HEK293 (cell line): ENCODE data around the gene CLNK.

ENCODE experiments used
- CTCF ChIA-PET: fragments of 350-600 bp; formaldehyde crosslinking; extraction: SDS; loops from one replicate; lab custom pipeline; 2021; ENCODE audit warnings: antibody characterized with exemption; lab: Yijun Ruan, JAX
- POLR2A ChIA-PET: fragments of 300-600 bp; formaldehyde crosslinking; extraction: SDS; loops from one replicate; lab custom pipeline; 2020; ENCODE audit warnings: antibody characterized with exemption, inconsistent platforms; lab: Yijun Ruan, JAX
- H3K27ac ChIP-seq: fragments of 200-500 bp; sonication (Bioruptor generic); 2 replicates; pipeline ENCODE4 v1.5.1; 2014; ENCODE audit warnings: low read depth, low read length, control low read depth, inconsistent platforms; ENCODE audit errors: extremely low read depth
- H3K36me3 ChIP-seq, 2 experiments: fragments of 200-500 bp in 1 of 2; sonication (Bioruptor generic) in 1 of 2; 1 replicate in 1 of 2; 2 replicates in 1 of 2; pipeline ENCODE4 v1.5.1; 2014 to 2017; ENCODE audit warnings: inconsistent platforms in 2 of 2, low read length in 2 of 2; ENCODE audit not compliant: control insufficient read depth in 2 of 2, insufficient read depth in 1 of 2
- H3K4me1 ChIP-seq: fragments of 200-500 bp; sonication (Bioruptor generic); 2 replicates; pipeline ENCODE4 v1.5.1; 2014; ENCODE audit warnings: mild to moderate bottlenecking, low read length, inconsistent platforms; ENCODE audit not compliant: control insufficient read depth, insufficient read depth
- H3K4me3 ChIP-seq: 2 replicates; pipeline ENCODE4 v1.5.1; 2011; ENCODE audit warnings: low read depth, mild to moderate bottlenecking, control low read depth, low read length, moderate library complexity
- H3K9me3 ChIP-seq: fragments of 200-500 bp; sonication (Bioruptor generic); 2 replicates; pipeline ENCODE4 v1.5.1; 2014; ENCODE audit warnings: low read depth, low read length, inconsistent platforms; ENCODE audit not compliant: control insufficient read depth, insufficient read depth
- FEZF1 ChIP-seq: fragments of 450-650 bp; formaldehyde crosslinking; IDR thresholded peaks from 2 replicates; pipeline ENCODE4 v1.5.1; 2016; ENCODE audit warnings: missing biosample characterization, missing genetic modification characterization
- GFI1B ChIP-seq: fragments of 450-650 bp; formaldehyde crosslinking; IDR thresholded peaks from 2 replicates; pipeline ENCODE4 v1.5.1; 2016; ENCODE audit warnings: missing biosample characterization, missing genetic modification characterization
- GLIS2 ChIP-seq: fragments of 450-650 bp; formaldehyde crosslinking; IDR thresholded peaks from 2 replicates; pipeline ENCODE4 v1.5.1; 2016; ENCODE audit warnings: missing biosample characterization, missing genetic modification characterization
- HOXD13 ChIP-seq: sonication (generic); formaldehyde crosslinking; IDR thresholded peaks from 2 replicates; pipeline ENCODE4 v1.8.0; 2022; ENCODE audit warnings: missing genetic modification reagents, borderline replicate concordance
- KLF1 ChIP-seq: fragments of 450-650 bp; formaldehyde crosslinking; IDR thresholded peaks from 2 replicates; pipeline ENCODE4 v1.5.1; 2016; ENCODE audit warnings: missing biosample characterization, missing genetic modification characterization
- KLF9 ChIP-seq: fragments of 450-650 bp; formaldehyde crosslinking; IDR thresholded peaks from 2 replicates; pipeline ENCODE4 v1.5.1; 2016; ENCODE audit warnings: missing biosample characterization, missing genetic modification characterization, low read depth
- SCRT2 ChIP-seq: fragments of 450-650 bp; formaldehyde crosslinking; IDR thresholded peaks from 2 replicates; pipeline ENCODE4 v1.5.1; 2016; ENCODE audit warnings: missing biosample characterization, missing genetic modification characterization
- ZFP37 ChIP-seq: fragments of 450-650 bp; formaldehyde crosslinking; IDR thresholded peaks from 2 replicates; pipeline ENCODE4 v1.5.1; 2016; ENCODE audit warnings: missing biosample characterization, missing genetic modification characterization
- ZNF132 ChIP-seq: fragments of 450-650 bp; formaldehyde crosslinking; IDR thresholded peaks from 2 replicates; pipeline ENCODE4 v1.5.1; 2017; ENCODE audit warnings: missing biosample characterization, missing genetic modification characterization, borderline replicate concordance
- ZNF138 ChIP-seq: fragments of 450-650 bp; formaldehyde crosslinking; IDR thresholded peaks from 2 replicates; pipeline ENCODE4 v1.5.1; 2016; ENCODE audit warnings: missing biosample characterization, missing genetic modification characterization, borderline replicate concordance
- ZNF169 ChIP-seq: fragments of 450-650 bp; formaldehyde crosslinking; IDR thresholded peaks from 2 replicates; pipeline ENCODE4 v1.5.1; 2016; ENCODE audit warnings: missing biosample characterization, missing genetic modification characterization
- ZNF19 ChIP-seq: fragments of 450-650 bp; formaldehyde crosslinking; IDR thresholded peaks from 2 replicates; pipeline ENCODE4; 2016; ENCODE audit warnings: missing biosample characterization, missing genetic modification characterization, low read depth
- ZNF350 ChIP-seq: fragments of 450-650 bp; formaldehyde crosslinking; IDR thresholded peaks from 2 replicates; pipeline ENCODE4 v1.5.0; 2017; ENCODE audit warnings: missing biosample characterization, mild to moderate bottlenecking, missing genetic modification characterization
- ZNF354C ChIP-seq: fragments of 450-650 bp; formaldehyde crosslinking; IDR thresholded peaks from 2 replicates; pipeline ENCODE4 v1.5.1; 2016; ENCODE audit warnings: missing biosample characterization, missing genetic modification characterization, low read depth, borderline replicate concordance
- ZNF416 ChIP-seq: fragments of 450-650 bp; formaldehyde crosslinking; IDR thresholded peaks from 2 replicates; pipeline ENCODE4 v1.5.1; 2016; ENCODE audit warnings: missing biosample characterization, missing genetic modification characterization
- ZNF48 ChIP-seq: fragments of 450-650 bp; formaldehyde crosslinking; IDR thresholded peaks from 2 replicates; pipeline ENCODE4 v1.5.1; 2016; ENCODE audit warnings: missing biosample characterization, missing genetic modification characterization
- ZNF521 ChIP-seq: fragments of 450-650 bp; formaldehyde crosslinking; IDR thresholded peaks from 2 replicates; pipeline ENCODE4 v1.5.1; 2017; ENCODE audit warnings: missing biosample characterization, mild to moderate bottlenecking, missing genetic modification characterization
- ZNF610 ChIP-seq: fragments of 450-650 bp; formaldehyde crosslinking; IDR thresholded peaks from 2 replicates; pipeline ENCODE4 v1.5.1; 2016; ENCODE audit warnings: missing biosample characterization, missing genetic modification characterization, borderline replicate concordance
- ZNF843 ChIP-seq: fragments of 450-650 bp; formaldehyde crosslinking; IDR thresholded peaks from 2 replicates; pipeline ENCODE4 v1.5.1; 2016; ENCODE audit warnings: missing biosample characterization, missing genetic modification characterization
- TF ChIP-seq, protein P1 (sequence below): fragments of 450-650 bp; formaldehyde crosslinking; IDR thresholded peaks from 2 replicates; pipeline ENCODE4; 2016; ENCODE audit warnings: missing biosample characterization, missing genetic modification characterization
- TF ChIP-seq, protein P2 (sequence below): fragments of 450-650 bp; formaldehyde crosslinking; IDR thresholded peaks from 2 replicates; pipeline ENCODE4 v1.5.1; 2017; ENCODE audit warnings: missing biosample characterization, mild to moderate bottlenecking, missing genetic modification characterization, moderate library complexity
- TF ChIP-seq, protein P3 (sequence below): fragments of 450-650 bp; formaldehyde crosslinking; IDR thresholded peaks from 2 replicates; pipeline ENCODE4 v1.5.0; 2017; ENCODE audit warnings: missing biosample characterization, missing genetic modification characterization, borderline replicate concordance
- TF ChIP-seq, protein P4 (sequence below): fragments of 450-650 bp; formaldehyde crosslinking; conservative IDR thresholded peaks from 2 replicates; pipeline ENCODE4 v1.5.1; 2016; ENCODE audit warnings: low read depth, missing biosample characterization, missing genetic modification characterization
- TF ChIP-seq, protein P5 (sequence below): IDR thresholded peaks from 2 replicates; pipeline ENCODE4 v1.6.1; 2011; ENCODE audit warnings: mild to moderate bottlenecking, low read depth, low read length, borderline replicate concordance

Gene CLNK

DNA sequence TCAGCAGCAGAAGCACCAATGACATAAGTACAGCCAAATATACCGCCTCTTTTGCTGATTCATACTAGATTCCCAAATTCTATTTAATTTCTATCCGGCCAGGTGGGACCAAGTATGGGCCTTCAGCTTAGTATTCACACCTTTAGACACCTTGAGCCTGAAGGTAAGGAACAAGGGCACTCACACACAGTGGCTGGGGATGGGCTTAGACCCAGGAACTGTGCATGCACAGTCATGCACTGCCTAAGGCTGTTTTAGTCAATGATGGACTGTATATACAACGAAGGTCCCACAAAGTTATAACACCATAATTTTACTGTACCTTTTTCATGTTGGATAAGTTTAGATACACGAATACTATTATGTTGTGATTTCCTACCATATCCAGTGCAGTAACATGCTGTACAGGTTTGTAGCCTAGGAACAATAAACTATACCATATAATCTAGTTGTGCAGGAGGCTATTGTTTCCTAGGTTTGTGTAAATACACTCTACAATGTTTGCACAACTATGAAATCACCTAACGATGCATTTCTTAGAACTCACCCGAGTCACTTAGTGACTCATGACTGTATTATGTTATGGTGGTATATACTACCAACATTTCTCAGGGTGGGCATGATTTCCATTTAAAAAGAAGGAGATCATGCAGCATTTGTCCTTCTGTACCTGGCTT, 9.7 kb upstream of the CLNK start:
- CTCF ChIA-PET: interaction anchor here (0.6 kb wide), 1 partner anchor 24 kb away, joined by 5 read pairs; no protein-coding TSS in a partner anchor
- Histone ChIP-seq H3K4me3 (no peak overlapping the region), H3K4me1 (no peaks in the 10 kb centered on the region), H3K27ac (no peak overlapping the region), H3K9me3 (no peaks in the 10 kb centered on the region), H3K36me3 (no peaks in the 10 kb centered on the region)
- POLR2A ChIA-PET: no interaction called here
- TF ChIP-seq ZNF610 (tag by site-specific recombination): no peak
- TF ChIP-seq, protein P1, sequence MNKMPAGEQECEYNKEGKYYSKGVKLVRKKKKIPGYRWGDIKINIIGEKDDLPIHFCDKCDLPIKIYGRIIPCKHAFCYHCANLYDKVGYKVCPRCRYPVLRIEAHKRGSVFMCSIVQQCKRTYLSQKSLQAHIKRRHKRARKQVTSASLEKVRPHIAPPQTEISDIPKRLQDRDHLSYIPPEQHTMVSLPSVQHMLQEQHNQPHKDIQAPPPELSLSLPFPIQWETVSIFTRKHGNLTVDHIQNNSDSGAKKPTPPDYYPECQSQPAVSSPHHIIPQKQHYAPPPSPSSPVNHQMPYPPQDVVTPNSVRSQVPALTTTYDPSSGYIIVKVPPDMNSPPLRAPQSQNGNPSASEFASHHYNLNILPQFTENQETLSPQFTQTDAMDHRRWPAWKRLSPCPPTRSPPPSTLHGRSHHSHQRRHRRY (tag by site-specific recombination): no peak
- TF ChIP-seq, protein P2, sequence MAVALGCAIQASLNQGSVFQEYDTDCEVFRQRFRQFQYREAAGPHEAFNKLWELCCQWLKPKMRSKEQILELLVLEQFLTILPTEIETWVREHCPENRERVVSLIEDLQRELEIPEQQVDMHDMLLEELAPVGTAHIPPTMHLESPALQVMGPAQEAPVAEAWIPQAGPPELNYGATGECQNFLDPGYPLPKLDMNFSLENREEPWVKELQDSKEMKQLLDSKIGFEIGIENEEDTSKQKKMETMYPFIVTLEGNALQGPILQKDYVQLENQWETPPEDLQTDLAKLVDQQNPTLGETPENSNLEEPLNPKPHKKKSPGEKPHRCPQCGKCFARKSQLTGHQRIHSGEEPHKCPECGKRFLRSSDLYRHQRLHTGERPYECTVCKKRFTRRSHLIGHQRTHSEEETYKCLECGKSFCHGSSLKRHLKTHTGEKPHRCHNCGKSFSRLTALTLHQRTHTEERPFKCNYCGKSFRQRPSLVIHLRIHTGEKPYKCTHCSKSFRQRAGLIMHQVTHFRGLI (tag by site-specific recombination): no peak
- TF ChIP-seq ZNF521 (tag by site-specific recombination): no peak
- no peak for TF ChIP-seq ZNF19 (tag by site-specific recombination)
- no peak for TF ChIP-seq ZNF843 (tag by site-specific recombination)
- TF ChIP-seq ZFP37: no peak

DNA sequence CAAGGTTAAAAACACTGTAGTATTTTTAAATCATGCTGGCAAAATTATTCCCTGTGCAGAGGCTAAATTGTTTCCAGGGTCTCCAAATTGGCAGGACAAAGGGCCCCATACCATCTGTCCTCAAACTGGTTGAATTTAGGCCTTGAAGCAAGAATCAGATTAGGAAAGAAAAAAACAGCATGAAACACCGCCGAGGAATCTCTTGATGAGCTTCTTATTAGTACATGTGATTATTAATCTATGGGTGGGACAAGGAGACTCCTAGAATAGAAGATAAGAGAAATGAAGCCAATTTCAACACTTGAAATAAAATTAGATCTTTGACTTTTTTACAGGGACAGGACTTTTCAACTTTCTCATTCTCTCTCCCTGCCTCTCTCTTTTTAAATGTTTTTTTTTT, 7.1 kb upstream of the CLNK start:
- no peaks in the 10 kb centered on the region for H3K4me1 ChIP-seq
- POLR2A ChIA-PET: no interaction called here
- TF ChIP-seq SCRT2 (tag by site-specific recombination) (no peak), ZNF610 (tag by site-specific recombination) (no peak), GLIS2 (tag by site-specific recombination) (no peak), KLF1 (tag by site-specific recombination) (no peak), ZNF354C (no peak), ZNF416 (tag by site-specific recombination) (no peak), ZNF132 (tag by site-specific recombination) (no peak), ZNF138 (tag by site-specific recombination) (no peak), FEZF1 (tag by site-specific recombination) (no peak), ZNF169 (tag by site-specific recombination) (no peak), ZNF350 (tag by site-specific recombination) (no peak), GFI1B (tag by site-specific recombination) (no peak), ZNF48 (no peak), HOXD13 (CRISPR knock-in tag) (no peak), KLF9 (tag by site-specific recombination) (no peak)
- TF ChIP-seq, protein P3, sequence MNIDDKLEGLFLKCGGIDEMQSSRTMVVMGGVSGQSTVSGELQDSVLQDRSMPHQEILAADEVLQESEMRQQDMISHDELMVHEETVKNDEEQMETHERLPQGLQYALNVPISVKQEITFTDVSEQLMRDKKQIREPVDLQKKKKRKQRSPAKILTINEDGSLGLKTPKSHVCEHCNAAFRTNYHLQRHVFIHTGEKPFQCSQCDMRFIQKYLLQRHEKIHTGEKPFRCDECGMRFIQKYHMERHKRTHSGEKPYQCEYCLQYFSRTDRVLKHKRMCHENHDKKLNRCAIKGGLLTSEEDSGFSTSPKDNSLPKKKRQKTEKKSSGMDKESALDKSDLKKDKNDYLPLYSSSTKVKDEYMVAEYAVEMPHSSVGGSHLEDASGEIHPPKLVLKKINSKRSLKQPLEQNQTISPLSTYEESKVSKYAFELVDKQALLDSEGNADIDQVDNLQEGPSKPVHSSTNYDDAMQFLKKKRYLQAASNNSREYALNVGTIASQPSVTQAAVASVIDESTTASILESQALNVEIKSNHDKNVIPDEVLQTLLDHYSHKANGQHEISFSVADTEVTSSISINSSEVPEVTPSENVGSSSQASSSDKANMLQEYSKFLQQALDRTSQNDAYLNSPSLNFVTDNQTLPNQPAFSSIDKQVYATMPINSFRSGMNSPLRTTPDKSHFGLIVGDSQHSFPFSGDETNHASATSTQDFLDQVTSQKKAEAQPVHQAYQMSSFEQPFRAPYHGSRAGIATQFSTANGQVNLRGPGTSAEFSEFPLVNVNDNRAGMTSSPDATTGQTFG (tag by site-specific recombination): no peak
- TF ChIP-seq, protein P4, sequence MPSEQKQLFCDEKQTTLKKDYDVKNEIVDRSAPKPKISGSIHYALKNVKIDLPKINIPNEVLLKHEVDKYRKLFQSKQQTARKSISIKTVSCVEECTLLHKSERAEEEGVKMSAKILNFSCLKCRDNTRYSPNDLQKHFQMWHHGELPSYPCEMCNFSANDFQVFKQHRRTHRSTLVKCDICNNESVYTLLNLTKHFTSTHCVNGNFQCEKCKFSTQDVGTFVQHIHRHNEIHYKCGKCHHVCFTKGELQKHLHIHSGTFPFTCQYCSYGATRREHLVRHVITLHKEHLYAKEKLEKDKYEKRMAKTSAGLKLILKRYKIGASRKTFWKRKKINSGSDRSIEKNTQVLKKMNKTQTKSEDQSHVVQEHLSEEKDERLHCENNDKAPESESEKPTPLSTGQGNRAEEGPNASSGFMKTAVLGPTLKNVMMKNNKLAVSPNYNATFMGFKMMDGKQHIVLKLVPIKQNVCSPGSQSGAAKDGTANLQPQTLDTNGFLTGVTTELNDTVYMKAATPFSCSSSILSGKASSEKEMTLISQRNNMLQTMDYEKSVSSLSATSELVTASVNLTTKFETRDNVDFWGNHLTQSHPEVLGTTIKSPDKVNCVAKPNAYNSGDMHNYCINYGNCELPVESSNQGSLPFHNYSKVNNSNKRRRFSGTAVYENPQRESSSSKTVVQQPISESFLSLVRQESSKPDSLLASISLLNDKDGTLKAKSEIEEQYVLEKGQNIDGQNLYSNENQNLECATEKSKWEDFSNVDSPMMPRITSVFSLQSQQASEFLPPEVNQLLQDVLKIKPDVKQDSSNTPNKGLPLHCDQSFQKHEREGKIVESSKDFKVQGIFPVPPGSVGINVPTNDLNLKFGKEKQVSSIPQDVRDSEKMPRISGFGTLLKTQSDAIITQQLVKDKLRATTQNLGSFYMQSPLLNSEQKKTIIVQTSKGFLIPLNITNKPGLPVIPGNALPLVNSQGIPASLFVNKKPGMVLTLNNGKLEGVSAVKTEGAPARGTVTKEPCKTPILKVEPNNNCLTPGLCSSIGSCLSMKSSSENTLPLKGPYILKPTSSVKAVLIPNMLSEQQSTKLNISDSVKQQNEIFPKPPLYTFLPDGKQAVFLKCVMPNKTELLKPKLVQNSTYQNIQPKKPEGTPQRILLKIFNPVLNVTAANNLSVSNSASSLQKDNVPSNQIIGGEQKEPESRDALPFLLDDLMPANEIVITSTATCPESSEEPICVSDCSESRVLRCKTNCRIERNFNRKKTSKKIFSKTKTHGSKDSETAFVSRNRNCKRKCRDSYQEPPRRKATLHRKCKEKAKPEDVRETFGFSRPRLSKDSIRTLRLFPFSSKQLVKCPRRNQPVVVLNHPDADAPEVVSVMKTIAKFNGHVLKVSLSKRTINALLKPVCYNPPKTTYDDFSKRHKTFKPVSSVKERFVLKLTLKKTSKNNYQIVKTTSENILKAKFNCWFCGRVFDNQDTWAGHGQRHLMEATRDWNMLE (tag by site-specific recombination): no peak
- TF ChIP-seq, protein P5, sequence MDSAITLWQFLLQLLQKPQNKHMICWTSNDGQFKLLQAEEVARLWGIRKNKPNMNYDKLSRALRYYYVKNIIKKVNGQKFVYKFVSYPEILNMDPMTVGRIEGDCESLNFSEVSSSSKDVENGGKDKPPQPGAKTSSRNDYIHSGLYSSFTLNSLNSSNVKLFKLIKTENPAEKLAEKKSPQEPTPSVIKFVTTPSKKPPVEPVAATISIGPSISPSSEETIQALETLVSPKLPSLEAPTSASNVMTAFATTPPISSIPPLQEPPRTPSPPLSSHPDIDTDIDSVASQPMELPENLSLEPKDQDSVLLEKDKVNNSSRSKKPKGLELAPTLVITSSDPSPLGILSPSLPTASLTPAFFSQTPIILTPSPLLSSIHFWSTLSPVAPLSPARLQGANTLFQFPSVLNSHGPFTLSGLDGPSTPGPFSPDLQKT: no peak
- TF ChIP-seq, all 188 proteins: peak for 0
- H3K4me3 ChIP-seq: no peak overlapping the region
- CTCF ChIA-PET: no interaction called here
- no peaks in the 10 kb centered on the region for H3K9me3 ChIP-seq
- H3K27ac ChIP-seq: no peak overlapping the region
- no peaks in the 10 kb centered on the region for H3K36me3 ChIP-seq
